Stimulated activated naive B cell treated with anti-CD40 and anti-IgM and Interleukin-4, amounts not matched to agents 10 μg/mL and 1 μg/mL and 100 μg/mL, for 72 hours (primary cell): ENCODE results near the gene VPS33B.

ENCODE experiments used
- ATAC-seq, 2 donors: fragments of 150-1000 bp; cut with Tn5 transposase; replicated peaks; 2 replicates each; pipeline ENCODE4 v1.10.0; 2021; ENCODE audit warnings: moderate library complexity in 1 of 2
- DNase-seq: peaks from one replicate; pipeline ENCODE4 v3.0.0; 2021
- H3K27ac Mint-ChIP-seq: one replicate; pipeline ENCODE4 v1.8.0; 2022; ENCODE audit warnings: mild to moderate bottlenecking, mixed read lengths
- H3K27me3 Mint-ChIP-seq, 2 donors: one replicate each; pipeline ENCODE4 v1.8.0; 2022; ENCODE audit warnings: mixed read lengths in 2 of 2
- H3K36me3 Mint-ChIP-seq, 2 donors: one replicate each; pipeline ENCODE4 v1.8.0; 2022; ENCODE audit warnings: mixed read lengths in 2 of 2, mild to moderate bottlenecking in 1 of 2
- H3K4me1 Mint-ChIP-seq, 2 donors: one replicate each; pipeline ENCODE4 v1.8.0; 2022; ENCODE audit warnings: mixed read lengths in 2 of 2, mild to moderate bottlenecking in 1 of 2
- H3K4me3 Mint-ChIP-seq, 2 donors: one replicate each; pipeline ENCODE4 v1.8.0; 2022; ENCODE audit warnings: mild to moderate bottlenecking in 2 of 2, mixed read lengths in 2 of 2, moderate library complexity in 1 of 2
- H3K9me3 Mint-ChIP-seq, 2 donors: one replicate each; pipeline ENCODE4 v1.8.0; 2022; ENCODE audit warnings: mixed read lengths in 2 of 2, mild to moderate bottlenecking in 1 of 2

VPS33B gene

DNA sequence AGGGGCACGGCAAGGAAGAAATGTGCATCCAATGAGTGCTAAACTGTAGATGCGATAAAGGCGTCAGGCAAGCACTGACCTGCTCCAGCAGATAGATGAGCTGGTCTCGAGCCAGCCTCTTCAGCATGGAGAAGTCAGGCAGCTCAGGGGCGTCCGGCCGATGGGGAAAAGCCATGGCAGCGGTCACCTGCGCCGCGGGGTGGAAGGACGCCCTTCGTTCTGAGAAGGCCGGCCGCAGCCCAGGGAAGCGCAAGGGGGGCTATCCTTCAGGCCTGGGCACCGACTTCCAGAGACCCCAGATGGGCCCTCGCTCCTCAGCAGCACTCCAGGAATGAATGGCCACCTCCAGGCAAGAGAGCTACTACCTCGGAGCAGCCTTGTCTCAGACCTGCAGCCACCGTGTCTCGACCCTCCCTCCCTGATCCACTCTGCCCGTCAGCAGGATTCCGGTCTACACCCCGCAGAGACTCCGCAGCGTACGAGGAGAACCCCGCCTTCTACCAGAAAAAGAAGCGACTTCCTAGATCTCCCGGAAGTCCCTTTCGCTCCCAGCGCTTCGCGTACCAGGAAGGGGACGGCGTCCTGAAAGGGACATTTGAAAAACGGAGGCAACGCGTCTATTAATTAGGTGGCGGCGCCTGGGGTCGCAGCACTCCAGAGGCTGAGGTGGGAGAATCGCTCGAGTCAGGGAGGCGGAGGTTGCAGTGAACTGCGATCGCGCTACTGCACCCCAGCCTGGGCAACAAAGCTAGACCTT is at the start of gene VPS33B:
Gene VPS33B, minus strand, starts transcription at position 520 of the 757 bp plus-strand sequence. Its CDS starts 345 bp downstream, at position 175.
- Mint-ChIP-seq H3K36me3 (peaks cover 12 to 17% of the 10 kb centered on the region in 2 donors), H3K27ac (peak within 1 kb of the TSS; percentile 94), H3K9me3 (no peaks in the 10 kb centered on the region), H3K4me1 (peaks cover 24 to 40% of the 10 kb centered on the region in 2 donors), H3K27me3 (no peaks in the 10 kb centered on the region), H3K4me3 (peak within 1 kb of the TSS; percentile 88 to 91)
- ATAC-seq, result peak; percentile 80 to 84
- peak; percentile 73 for DNase-seq

DNA sequence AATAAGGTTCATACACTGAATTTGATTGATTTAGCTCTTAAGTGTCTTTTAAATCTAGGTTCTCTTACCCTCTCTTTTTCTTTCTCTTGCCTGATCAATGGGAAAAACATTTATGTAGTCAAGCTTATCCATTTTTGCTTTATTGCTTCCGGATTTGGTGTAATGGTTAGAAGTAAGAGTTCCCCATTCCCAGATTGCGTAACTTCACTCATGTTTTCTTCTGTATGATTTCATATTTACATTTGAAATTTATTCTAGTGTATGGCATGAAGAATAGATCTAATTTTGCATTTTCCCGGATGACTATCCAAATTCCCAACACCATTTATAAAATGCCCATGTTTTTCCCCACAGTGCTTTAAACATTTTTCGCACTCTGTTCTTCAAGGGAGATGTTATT is 49.8 kb upstream of the VPS33B start:
- no peaks in the 10 kb centered on the region for H3K9me3 Mint-ChIP-seq
- no peaks in the 10 kb centered on the region for H3K4me1 Mint-ChIP-seq

DNA sequence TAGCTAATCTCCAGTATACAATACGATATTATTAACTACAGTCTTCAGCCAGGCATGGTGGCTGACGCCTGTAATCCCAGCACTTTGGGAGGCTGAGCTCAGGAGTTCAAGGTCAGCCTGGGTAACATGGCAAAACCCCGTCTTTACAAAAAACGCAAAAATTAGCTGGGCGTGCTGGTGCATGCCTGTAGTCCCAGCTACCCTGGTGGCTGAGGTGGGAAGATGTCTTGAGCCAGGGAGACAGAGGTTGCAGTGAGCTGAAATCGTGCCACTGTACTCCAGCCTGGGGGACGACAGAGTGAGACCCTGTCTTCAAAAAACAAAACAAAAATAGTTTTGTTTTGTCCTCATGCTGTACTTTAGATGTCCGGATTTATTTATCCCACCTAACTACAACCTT is 48.5 kb upstream of the VPS33B start:
- peaks cover 27 to 40% of the 10 kb centered on the region in 2 donors for H3K27me3 Mint-ChIP-seq
- H3K9me3 Mint-ChIP-seq, result no peaks in the 10 kb centered on the region
- H3K36me3 Mint-ChIP-seq, result no peaks in the 10 kb centered on the region
- H3K4me1 Mint-ChIP-seq, result no peaks in the 10 kb centered on the region
- ATAC-seq, result no peak
- H3K4me3 Mint-ChIP-seq, result no peak overlapping the region
- no peak for DNase-seq
- no peak overlapping the region for H3K27ac Mint-ChIP-seq

More for the DNA sequence above, 49.8 kb upstream of the VPS33B start:
- Mint-ChIP-seq H3K27ac (no peak overlapping the region), H3K4me3 (no peak overlapping the region), H3K27me3 (peaks cover 19 to 31% of the 10 kb centered on the region in 2 donors), H3K36me3 (no peaks in the 10 kb centered on the region)
- DNase-seq, result no peak
- no peak for ATAC-seq

DNA sequence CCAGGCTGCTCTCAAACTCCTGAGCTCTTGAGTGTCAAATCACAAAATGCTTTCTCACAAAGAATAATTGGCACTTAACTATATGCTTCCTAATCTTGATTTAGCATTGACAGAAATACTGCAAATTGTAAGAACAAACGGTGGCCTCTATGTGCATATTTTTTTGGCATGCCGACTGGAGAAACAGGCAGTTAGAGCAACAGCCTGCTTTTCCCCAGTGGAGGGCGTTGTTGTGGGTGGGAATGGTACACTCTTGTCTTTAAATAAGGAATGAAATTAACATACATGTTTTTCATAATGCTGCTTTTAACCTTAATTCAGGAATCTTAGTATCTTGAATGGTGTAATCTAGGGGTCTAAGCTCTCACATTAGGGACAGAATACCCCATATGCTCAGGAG is 46.6 kb upstream of the VPS33B start:
- no peak for ATAC-seq
- no peak for DNase-seq
- peaks cover 0 to 2% of the 10 kb centered on the region in 2 donors for H3K9me3 Mint-ChIP-seq
- H3K27me3 Mint-ChIP-seq, result peaks cover 30 to 44% of the 10 kb centered on the region in 2 donors
- no peaks in the 10 kb centered on the region for H3K36me3 Mint-ChIP-seq
- H3K27ac Mint-ChIP-seq, result no peak overlapping the region
- no peak overlapping the region for H3K4me3 Mint-ChIP-seq
- no peaks in the 10 kb centered on the region for H3K4me1 Mint-ChIP-seq

DNA sequence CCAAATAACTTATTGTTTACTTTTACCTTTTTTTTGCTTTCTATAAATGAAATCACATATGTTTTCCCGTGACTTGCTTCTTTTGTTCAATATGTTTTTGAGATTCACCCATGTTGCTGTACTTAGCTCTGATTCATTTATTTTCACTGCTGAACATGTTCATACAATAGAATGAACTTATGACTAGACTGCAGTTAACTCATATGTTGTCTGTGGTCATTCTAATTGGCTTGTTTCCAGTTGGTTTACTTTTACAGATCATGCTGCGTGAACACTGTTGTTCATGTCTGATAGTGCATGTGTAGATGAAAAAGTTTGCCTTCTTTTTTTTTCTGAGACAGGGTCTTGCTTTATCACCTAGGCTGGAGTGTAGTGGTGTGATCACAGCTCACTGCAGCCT is 46.0 kb upstream of the VPS33B start:
- Mint-ChIP-seq H3K9me3 (peaks cover 0 to 2% of the 10 kb centered on the region in 2 donors), H3K4me1 (no peaks in the 10 kb centered on the region), H3K27me3 (peaks cover 30 to 44% of the 10 kb centered on the region in 2 donors), H3K36me3 (no peaks in the 10 kb centered on the region), H3K27ac (no peak overlapping the region), H3K4me3 (no peak overlapping the region)
- ATAC-seq (no peak), DNase-seq (no peak)

DNA sequence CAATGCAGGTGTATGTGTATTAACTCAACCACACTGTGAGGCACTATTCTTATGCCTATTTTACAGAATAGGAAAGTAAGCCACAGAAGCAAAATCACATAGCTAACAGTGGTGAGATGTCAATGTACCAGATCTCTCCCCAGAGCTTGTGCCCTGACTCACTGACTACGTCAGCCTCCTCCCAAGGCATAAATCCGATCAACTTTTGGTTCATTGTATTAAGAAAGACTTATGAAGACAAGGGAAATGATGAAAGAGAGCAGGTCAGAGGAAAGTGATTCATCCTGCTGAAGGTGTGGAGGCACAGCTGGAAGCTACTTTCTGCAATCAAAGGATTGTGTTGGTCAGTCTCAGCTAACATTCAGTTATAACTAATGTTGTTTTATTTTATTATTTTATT is 44.6 kb upstream of the VPS33B start:
- no peaks in the 10 kb centered on the region for H3K36me3 Mint-ChIP-seq
- H3K4me1 Mint-ChIP-seq, result no peaks in the 10 kb centered on the region
- ATAC-seq, result no peak

DNA sequence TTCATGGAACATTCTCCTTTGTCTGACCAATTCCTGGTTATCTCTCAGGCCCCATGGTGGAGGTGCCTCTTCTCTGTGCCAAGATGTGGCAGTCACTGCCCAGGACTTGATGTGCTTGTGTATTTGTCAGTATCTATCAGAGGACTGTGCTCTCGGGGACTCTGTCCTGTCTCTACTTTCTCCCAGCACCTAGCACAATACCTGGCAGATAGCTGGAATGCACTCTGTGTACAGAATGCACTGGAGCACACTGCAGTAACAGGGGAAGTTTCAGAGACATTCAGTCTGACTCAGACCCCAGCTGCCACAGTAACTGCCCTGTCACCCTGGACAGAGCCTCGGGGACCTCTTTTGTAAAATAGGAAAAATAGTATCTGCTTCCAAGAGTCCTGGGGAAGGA is 43.1 kb upstream of the VPS33B start:
- Mint-ChIP-seq H3K27me3 (peaks cover 30 to 42% of the 10 kb centered on the region in 2 donors), H3K36me3 (no peaks in the 10 kb centered on the region), H3K4me3 (no peak overlapping the region), H3K4me1 (no peaks in the 10 kb centered on the region), H3K9me3 (peaks cover 0 to 2% of the 10 kb centered on the region in 2 donors), H3K27ac (no peak overlapping the region)
- no peak for ATAC-seq
- DNase-seq, result no peak

More for the DNA sequence above, 44.6 kb upstream of the VPS33B start:
- DNase-seq, result no peak
- Mint-ChIP-seq H3K4me3 (no peak overlapping the region), H3K27ac (no peak overlapping the region), H3K9me3 (peaks cover 0 to 2% of the 10 kb centered on the region in 2 donors), H3K27me3 (peaks cover 28 to 40% of the 10 kb centered on the region in 2 donors)

DNA sequence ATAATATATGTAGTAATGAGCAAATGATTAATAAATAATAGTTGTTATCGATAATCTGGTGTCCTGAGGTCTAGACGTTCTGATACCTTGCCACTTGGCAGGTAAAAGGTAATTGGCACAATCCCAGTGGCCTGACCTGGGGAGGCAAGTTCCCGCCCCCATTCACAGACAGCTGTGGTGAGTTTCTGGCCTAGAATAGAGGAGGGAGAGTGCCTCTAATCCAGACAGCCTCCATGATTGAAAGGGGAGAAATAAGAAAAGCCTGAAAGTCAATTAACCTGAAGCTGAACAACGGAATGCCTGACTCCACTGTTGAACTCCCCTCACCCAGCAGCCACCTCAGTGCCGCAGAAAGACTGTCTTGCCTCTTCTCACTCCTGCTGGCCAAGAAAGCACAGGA is 39.6 kb upstream of the VPS33B start:
- H3K27ac Mint-ChIP-seq, result no peak overlapping the region
- no peak for DNase-seq
- H3K9me3 Mint-ChIP-seq, result peaks cover 0 to 2% of the 10 kb centered on the region in 2 donors
- peaks cover 33 to 38% of the 10 kb centered on the region in 2 donors for H3K27me3 Mint-ChIP-seq
- H3K4me3 Mint-ChIP-seq, result no peak overlapping the region
- no peak for ATAC-seq
- H3K36me3 Mint-ChIP-seq, result no peaks in the 10 kb centered on the region
- no peaks in the 10 kb centered on the region for H3K4me1 Mint-ChIP-seq

DNA sequence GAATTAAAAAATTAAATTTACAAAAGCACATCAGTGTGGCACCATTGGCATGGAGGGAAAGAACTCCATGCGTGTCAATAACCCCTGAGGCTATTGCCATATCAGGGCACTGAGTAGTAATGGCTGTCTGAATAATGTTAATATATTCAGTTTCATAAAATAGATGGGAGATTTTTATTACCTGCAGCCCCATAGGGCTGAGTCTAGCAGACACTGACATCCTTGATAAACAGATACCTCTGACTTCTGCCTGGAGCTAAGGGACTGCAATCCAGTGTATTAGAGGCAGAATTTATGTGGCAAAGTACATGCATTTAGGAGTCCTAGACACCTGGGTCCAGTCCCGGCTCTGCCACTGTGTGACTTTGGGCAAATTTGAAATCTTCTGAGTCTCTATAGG is 38.8 kb upstream of the VPS33B start:
- H3K27ac Mint-ChIP-seq, result no peak overlapping the region
- no peak for ATAC-seq
- peaks cover 0 to 2% of the 10 kb centered on the region in 2 donors for H3K9me3 Mint-ChIP-seq
- no peak for DNase-seq
- no peaks in the 10 kb centered on the region for H3K4me1 Mint-ChIP-seq
- no peaks in the 10 kb centered on the region for H3K36me3 Mint-ChIP-seq
- no peak overlapping the region for H3K4me3 Mint-ChIP-seq
- H3K27me3 Mint-ChIP-seq, result peaks cover 33 to 38% of the 10 kb centered on the region in 2 donors

DNA sequence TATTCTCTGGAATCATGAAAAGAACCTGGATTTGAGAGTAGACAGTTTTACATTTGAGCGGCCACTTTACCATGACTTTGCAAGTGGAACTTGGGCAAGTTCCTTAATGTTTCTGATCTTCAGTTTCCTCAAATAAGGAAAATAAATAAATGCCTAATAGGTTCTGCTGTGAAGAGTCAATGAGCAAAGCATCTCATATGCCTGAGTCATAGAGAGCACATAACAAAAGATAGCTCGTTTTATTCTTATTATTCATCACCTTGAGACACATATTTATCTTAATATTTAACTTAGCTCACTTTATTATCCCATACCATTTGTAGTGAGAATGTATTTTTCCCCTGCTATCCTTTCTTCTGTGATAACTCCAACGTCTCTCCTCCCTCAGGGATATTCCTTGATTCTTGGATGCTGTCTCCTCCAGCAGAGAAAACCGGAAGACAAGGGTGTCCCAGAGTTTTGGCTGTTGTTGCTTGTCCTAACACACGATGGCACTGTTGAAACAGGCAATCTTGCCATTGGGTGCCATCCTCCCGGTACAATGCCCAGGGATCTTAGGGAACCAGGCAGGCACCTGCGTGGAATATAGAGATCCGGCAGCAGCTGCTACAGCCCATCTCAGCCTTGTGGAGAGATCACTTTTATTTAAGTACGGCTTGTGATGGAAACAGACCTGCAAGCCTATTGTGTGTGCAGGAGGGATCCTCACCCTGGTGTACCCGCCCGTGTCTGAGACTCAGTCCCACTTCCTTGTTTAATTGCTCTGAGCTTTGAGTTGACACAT is 33.3 kb upstream of the VPS33B start:
- H3K27ac Mint-ChIP-seq, result no peak overlapping the region
- peak; percentile 18 for DNase-seq
- peaks cover 54 to 66% of the 10 kb centered on the region in 2 donors for H3K27me3 Mint-ChIP-seq
- no peak overlapping the region for H3K4me3 Mint-ChIP-seq
- no peaks in the 10 kb centered on the region for H3K9me3 Mint-ChIP-seq
- peaks cover 0 to 4% of the 10 kb centered on the region in 2 donors for H3K4me1 Mint-ChIP-seq
- H3K36me3 Mint-ChIP-seq, result no peaks in the 10 kb centered on the region
- ATAC-seq, result peak; percentile 59 to 70

DNA sequence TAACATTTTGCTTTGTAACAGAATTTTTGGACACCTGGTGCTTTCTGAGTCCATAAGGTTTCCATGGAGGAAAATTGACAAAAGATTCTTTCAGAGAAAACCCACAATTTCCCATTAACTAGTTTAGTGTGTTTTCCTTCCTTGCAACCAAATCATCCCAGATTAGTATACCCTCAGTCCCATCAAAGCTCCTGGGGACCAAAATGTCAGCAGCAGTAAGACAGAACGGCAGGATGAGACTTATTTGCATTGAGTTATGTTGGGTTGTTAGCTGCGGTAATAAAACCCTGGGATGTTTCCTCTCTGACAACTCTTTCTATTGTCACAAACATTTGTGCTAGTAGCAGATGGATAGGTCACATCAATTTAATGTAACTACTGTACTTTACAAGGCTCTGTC is 32.4 kb upstream of the VPS33B start:
- DNase-seq (no peak), ATAC-seq (no peak)
- Mint-ChIP-seq H3K9me3 (no peaks in the 10 kb centered on the region), H3K4me3 (no peak overlapping the region), H3K27me3 (peaks cover 50 to 64% of the 10 kb centered on the region in 2 donors), H3K36me3 (no peaks in the 10 kb centered on the region), H3K4me1 (peaks cover 2 to 6% of the 10 kb centered on the region in 2 donors), H3K27ac (no peak overlapping the region)

DNA sequence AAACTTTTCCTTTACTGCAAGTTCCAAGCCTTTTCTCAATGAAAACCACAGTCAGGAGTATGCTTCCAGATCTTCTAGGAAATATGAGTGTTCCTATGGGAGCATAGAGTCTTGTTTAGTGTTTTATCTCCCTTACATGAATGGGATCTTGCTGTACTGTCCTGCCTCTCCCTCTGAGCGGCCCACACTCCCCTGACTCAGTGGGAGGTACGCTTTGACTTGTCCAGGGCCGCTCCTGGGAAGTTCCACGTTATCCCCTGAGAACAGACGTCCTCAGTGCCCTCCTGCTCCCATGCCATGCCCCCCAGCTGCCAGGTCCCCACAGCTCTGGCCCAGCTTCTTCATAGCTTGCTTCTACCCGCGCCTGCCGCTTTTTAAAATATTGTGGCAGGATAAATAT is 28.9 kb upstream of the VPS33B start:
- H3K27me3 Mint-ChIP-seq, result peaks cover 30 to 35% of the 10 kb centered on the region in 2 donors
- no peaks in the 10 kb centered on the region for H3K9me3 Mint-ChIP-seq
- no peaks in the 10 kb centered on the region for H3K36me3 Mint-ChIP-seq
- DNase-seq (no peak), ATAC-seq (no peak)
- peaks cover 14 to 25% of the 10 kb centered on the region in 2 donors for H3K4me1 Mint-ChIP-seq
- no peak overlapping the region for H3K4me3 Mint-ChIP-seq
- no peak overlapping the region for H3K27ac Mint-ChIP-seq

DNA sequence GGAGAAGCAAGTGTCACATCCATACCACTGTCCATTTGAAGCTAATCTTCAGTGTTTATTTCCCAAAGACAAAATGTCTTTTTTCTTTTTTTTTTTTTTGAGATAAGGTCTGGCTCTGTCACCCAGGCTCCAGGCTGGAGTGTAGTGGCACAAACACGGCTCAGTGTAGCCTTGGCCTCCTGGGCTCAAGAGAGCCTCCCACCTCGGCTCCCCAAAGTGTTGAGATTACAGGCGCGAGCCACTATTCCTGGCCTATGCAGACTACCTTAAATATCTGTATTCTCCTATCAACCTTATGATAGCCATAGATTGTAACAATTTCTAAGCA is 27.7 kb upstream of the VPS33B start:
- Mint-ChIP-seq H3K36me3 (no peaks in the 10 kb centered on the region), H3K9me3 (no peaks in the 10 kb centered on the region), H3K27me3 (peaks cover 21 to 24% of the 10 kb centered on the region in 2 donors), H3K4me1 (peaks cover 10 to 25% of the 10 kb centered on the region in 2 donors), H3K27ac (no peak overlapping the region), H3K4me3 (no peak overlapping the region)
- DNase-seq (no peak), ATAC-seq (peak; percentile 20 to 33)

DNA sequence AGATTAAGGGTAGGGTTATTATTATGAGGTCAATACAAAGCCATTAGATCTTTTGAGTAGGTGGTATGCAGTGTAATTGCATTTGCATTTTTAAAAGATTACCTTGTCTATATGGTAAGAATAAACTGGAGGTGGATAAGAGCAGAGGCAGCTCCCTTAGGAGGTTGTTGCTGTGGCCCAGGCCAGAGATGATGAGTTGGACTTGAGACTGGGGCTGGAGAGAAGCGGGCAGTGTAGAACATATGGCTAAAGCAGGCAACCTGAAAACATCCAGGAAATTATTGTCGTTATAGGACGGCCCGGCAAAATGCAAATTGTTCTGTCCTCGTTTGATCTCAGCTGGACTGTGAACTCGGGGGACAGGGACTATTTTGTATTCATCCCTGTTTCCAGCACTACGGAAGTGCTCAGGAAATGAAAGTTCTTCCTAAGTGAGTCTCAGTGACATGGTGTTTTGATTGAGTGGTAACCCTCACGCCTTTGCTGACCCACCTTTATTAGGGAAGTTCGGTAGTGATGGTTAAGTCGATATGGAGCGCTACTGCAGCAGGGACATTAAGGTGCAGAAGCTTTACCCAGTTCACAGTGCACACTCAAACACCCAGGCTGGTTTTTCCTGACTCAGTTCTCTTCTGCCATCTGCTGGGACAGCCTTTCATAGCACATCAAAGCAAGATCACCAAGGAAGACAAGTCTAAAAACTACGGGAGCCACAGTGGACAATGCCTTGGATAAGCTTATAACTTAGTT is 27.2 kb upstream of the VPS33B start:
- DNase-seq (peak; percentile 38), ATAC-seq (peak; percentile 82 to 91)
- Mint-ChIP-seq H3K36me3 (no peaks in the 10 kb centered on the region), H3K27ac (no peak overlapping the region), H3K4me1 (peaks cover 10 to 25% of the 10 kb centered on the region in 2 donors), H3K4me3 (no peak overlapping the region), H3K27me3 (peaks cover 17 to 19% of the 10 kb centered on the region in 2 donors), H3K9me3 (no peaks in the 10 kb centered on the region)
